ENCODE data around the gene MAPK9.

The MAPK9 gene

GRCh38 chr5:180291234-180291940 lies 496 bp downstream of the MAPK9 start:
- DNase-seq, result no peak

GRCh38 chr5:180290568-180291233 lies 1.2 kb downstream of the MAPK9 start:
- no peak for DNase-seq

GRCh38 chr5:180289966-180290365 lies 1.9 kb downstream of the MAPK9 start:
- DNase-seq, result no peak

- no peak for DNase-seq
These were observed 2.5 kb downstream of the MAPK9 start for GRCh38 chr5:180289433-180289832.

GRCh38 chr5:180287868-180288267 lies 4.0 kb downstream of the MAPK9 start:
- no peak for DNase-seq

DNA sequence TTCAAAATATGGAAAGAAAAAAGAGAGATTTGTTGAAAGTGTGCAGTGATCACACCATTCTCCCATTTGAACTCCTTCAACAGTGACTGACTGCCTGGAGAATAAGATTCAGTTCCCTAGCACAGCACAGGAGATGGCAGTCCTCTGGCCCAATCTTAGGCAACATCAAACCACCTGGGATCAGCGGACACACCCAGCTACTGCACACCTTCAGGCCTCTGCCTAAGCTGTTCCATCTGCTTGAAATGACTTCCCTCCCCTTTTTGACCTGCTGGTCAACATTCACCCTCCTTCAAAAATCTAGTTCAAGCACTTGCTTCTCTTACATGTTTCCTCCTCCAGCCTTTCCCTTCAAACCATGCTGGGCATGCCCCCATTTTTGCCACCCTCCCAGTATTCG lies 4.5 kb downstream of the MAPK9 start:
- DNase-seq, result no peak

DNA sequence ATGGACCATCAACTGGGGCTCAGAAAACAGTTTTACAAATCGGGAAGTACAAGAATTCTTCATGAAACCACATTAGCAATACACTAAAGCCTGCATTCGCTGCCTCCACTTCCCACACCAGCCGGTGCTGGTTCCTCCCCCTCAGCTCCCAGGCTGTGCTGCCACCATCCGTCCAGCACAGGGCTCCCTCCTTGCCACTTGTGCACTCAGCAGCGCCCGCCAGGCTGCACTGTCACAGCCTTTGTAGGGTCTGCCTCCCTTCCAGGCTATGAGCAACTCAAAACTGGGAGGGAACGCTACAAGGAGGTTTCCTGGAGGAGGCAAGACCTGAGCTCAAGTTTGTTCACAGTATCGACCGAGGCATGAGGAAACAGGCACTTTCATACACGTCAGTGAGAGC lies 7.7 kb downstream of the MAPK9 start:
- no peak for DNase-seq

- no peak for DNase-seq
These were observed 8.8 kb downstream of the MAPK9 start for GRCh38 chr5:180283026-180283615.

GRCh38 chr5:180282281-180282680 lies 9.6 kb downstream of the MAPK9 start:
- DNase-seq, result no peak

DNA sequence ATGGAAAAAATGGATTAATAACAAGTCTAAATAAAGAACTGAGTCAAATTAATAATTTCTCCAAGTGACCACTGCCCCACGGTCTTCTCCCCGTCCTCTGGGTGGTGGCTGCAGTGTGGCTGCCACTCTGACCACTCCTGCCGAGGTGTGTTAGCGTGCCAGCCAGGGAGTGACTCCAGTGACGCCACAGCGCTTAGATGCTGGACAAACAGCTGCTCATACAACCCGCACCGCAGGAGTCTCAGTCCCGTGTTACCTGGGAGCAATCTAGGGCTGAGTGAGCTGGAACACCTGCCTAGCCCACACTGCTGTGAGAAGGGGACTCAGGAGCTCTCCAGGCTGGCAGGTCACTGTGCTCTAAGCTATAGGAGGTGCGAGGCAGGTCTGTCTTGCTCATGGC lies 10.2 kb downstream of the MAPK9 start:
- no peak for DNase-seq

- DNase-seq, result no peak
These were observed 17.2 kb downstream of the MAPK9 start for GRCh38 chr5:180274695-180275094.

DNA sequence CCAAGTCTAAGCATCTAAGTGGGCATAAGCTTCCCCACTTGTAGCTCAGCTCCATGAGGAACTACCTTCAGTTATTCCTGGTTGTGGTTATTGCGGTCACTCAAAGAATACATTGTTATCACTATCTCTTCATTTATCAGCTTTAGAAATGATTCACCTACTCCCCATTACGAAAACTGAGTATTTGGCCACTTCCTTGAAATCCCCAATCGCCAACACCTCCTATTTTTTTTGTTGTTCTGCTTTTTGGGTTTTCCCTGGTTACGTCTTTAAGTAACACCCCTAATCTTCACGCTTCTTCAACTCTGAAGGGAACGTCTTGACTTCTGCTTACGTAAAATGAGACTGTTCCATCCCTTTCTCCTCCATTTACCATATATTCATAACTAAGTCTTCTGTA lies 20.7 kb downstream of the MAPK9 start:
- no peak for DNase-seq

GRCh38 chr5:180259260-180259611 lies 32.6 kb downstream of the MAPK9 start:
- no peak for DNase-seq

DNA sequence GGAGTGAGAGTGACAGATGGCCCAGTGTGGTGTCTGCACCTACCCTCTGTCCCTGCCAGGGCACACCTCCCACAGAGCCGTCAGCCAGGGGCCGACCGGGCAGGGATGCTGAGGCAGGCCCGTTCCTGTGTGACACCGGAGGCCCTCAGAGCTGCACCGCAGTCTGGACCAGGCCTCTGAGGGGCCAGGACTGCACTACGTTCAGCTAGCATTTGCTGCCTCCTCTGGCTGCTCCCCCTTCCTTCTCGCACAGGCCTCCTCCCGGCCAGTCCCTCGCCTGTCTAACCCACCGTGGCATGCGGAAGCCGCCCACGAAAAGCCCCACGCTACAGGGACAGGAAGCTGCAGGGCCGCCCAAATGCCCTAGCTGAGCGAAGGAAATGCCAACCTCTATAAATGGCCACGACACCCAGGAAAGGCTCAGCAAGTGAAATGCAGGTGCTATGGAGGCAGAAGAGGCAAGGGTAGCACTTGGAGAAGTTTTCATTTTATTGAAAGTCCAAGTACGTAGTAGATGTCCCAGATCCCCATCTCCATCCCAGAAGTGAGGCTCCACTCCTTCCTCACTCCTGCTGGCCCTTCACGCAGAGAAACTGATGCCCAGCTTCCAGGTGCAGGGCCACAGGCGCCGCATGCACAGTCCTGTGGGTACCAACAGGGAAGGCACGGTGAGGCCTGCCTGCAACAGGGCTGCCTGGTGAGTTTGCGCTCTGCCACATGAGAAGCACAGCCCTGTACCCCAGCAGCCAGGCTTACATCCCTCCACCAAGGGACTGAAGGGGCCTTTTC lies 38.7 kb downstream of the MAPK9 start:
- no peak for DNase-seq

DNA sequence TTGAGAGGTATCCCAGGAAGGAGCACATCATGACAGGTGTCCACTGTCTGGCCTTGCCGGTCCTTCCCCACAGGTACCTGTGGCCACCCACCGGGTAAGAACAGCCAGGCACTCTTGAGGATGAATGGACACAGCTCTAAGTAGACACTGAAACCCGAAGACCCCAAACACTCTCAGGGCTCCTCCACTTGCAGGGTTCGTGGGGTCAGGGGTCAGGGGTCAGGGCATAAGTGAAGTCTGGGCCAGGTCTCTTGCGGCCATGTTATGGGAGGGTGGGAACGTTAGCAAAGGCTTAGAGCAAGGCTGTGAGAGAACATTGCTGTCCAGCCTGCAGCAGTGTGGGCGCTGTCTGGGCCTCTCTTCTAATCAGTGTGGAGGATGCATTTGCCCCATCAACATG lies 40.0 kb downstream of the MAPK9 start:
- no peak for DNase-seq

GRCh38 chr5:180251141-180251540 lies 40.7 kb downstream of the MAPK9 start:
- no peak for DNase-seq

DNA sequence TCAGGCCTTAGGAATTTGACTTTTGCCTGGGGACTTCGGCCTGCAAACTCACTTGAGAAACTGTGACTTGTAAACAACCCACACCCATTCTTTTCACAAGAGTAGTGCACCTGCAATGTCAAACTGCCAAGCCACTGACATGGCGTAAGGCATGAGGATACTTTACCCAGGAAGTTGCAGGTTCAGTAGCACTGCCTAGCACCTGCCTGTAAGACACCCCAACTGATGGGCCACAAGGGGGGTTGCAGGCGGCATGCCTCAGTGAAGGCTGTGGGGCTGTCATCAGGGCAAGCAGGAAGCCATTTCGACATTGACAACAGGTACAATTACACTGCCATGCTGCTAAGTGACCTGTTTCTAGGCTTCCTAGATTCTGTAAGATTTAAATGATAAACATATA lies 41.6 kb downstream of the MAPK9 start:
- DNase-seq, result no peak

DNA sequence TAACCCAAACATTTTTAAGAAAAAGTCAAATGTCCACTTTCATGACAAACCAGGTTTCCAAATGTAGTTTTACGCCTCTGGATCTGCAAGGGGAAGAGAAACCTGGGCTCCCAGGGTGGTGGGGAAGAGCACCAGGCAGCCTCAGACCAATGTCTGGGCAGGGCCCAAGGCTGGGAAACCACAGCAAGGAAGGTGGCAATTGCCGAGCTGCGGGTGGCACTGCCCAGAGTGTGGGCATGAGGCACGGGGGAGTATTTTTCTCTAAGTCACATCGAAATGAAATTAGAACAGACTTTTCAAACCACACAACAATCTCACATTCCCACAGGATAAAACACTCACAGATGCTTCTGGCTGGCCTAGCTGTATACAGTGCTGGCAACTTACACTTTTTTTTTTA lies 50.3 kb downstream of the MAPK9 start:
- no peak for DNase-seq

- no peak for DNase-seq
These were observed 53.3 kb downstream of the MAPK9 start for GRCh38 chr5:180238631-180239030.

- no peak for DNase-seq
These were observed 56.0 kb downstream of the MAPK9 start for GRCh38 chr5:180235846-180236245.

- no peak for DNase-seq
These were observed 56.8 kb downstream of the MAPK9 start for GRCh38 chr5:180235077-180235476.

- no peak for DNase-seq
These were observed 57.6 kb downstream of the MAPK9 start for GRCh38 chr5:180234271-180234670.

- no peak for DNase-seq
These were observed 58.2 kb downstream of the MAPK9 start for GRCh38 chr5:180233729-180234128.

DNA sequence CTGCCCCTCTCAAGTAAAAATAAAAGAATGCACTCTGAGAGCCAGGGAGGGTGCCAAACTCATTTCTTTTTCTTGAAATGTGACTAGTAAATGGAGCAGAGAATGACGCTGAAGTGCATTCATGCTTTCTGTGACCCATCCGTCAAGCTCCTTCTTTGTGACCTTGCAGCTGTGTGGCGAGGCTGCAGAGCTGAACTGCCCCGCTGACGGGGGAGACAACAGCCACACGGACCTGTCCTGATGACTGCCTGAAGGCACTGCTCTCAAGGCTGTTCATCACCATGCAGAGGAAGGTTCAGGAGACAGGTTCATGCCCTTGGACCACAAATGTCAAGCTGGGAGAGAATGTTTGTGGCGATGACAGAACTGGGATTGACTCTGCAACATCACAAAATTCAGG lies 61.9 kb downstream of the MAPK9 start:
- no peak for DNase-seq
